HFFc6 (cell line): Measurements from ENCODE around the gene CNTN5. TPM values are rescaled to one million over a fixed set of nuclear protein-coding genes. Genes with fewer than 3 reads are reported as not detected.

ENCODE experiments used
- DNase-seq: peaks from one replicate; pipeline ENCODE4 v3.0.0-alpha.2; 2018
- H3K27ac Mint-ChIP-seq: 2 replicates; pipeline ENCODE4 v1.8.0; 2020; ENCODE audit warnings: mild to moderate bottlenecking, mixed read lengths
- H3K27me3 Mint-ChIP-seq: 2 replicates; pipeline ENCODE4 v1.8.0; 2021; ENCODE audit warnings: mild to moderate bottlenecking, moderate library complexity, mixed read lengths; ENCODE audit not compliant: insufficient read depth
- H3K36me3 Mint-ChIP-seq: 2 replicates; pipeline ENCODE4 v1.8.0; 2021; ENCODE audit warnings: low read depth, mixed read lengths
- H3K4me1 Mint-ChIP-seq: 2 replicates; pipeline ENCODE4 v1.8.0; 2020; ENCODE audit warnings: low read depth, mixed read lengths
- H3K4me3 Mint-ChIP-seq: 2 replicates; pipeline ENCODE4 v1.8.0; 2020; ENCODE audit warnings: mild to moderate bottlenecking, moderate library complexity, mixed read lengths
- H3K9me3 Mint-ChIP-seq: 2 replicates; pipeline ENCODE4 v1.8.0; 2020; ENCODE audit warnings: mild to moderate bottlenecking, mixed read lengths
- total RNA-seq, 6 experiments: library from RNA; stranded (reverse); fragmentation: NEBNext Ultra II Directional; extraction: Animal tissue kit (Norgen Biotek cat#: 25700); gene quantifications; 2 replicates in 1 of 6; 3 replicates in 5 of 6; pipeline ENCODE4 v1.2.3, GENCODE V29; 2021
- TF ChIP-seq, protein P1 (sequence below): fragments of 200-600 bp; sonication (generic); IDR thresholded peaks from 2 replicates; pipeline ENCODE4 v1.5.0; 2021; ENCODE audit warnings: antibody characterized with exemption, mild to moderate bottlenecking

Gene CNTN5
- total RNA-seq, 6 experiments from 2014 or later, result not detected

DNA sequence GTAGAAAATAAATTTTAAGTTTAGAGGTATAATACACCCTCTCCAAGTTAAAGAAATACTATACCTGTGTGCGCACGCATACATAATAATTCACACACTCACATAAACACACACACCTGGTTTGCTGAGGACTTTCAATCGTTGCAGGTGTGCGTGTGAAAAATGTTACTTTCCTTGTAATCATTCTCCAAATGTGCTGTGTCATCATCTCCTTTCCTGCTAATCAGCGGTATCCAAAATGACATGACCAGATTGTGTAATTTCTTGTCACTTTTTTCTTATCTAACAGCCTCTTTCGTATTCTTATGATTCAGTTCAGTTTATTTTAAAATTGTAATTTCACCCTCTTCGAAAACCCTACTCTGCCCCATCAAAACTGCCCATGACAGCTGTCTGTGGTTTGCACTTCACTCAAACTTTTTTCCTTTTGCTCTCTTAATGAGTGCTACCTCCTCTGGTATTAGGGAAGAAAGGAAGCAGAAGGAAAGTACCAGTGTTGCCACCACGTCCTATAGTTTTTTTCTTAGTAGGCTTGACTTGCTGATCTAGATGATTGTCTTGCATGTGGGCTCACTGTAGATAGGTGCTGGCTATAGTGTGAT is 651.2 kb downstream of the CNTN5 start:
- no peak overlapping the region for H3K4me3 Mint-ChIP-seq
- no peaks in the 10 kb centered on the region for H3K36me3 Mint-ChIP-seq
- H3K27me3 Mint-ChIP-seq, result no peaks in the 10 kb centered on the region; the same call in 1 of the 2 replicates
- DNase-seq, result no peak
- peaks cover 51% of the 10 kb centered on the region for H3K9me3 Mint-ChIP-seq
- TF ChIP-seq, protein P1, sequence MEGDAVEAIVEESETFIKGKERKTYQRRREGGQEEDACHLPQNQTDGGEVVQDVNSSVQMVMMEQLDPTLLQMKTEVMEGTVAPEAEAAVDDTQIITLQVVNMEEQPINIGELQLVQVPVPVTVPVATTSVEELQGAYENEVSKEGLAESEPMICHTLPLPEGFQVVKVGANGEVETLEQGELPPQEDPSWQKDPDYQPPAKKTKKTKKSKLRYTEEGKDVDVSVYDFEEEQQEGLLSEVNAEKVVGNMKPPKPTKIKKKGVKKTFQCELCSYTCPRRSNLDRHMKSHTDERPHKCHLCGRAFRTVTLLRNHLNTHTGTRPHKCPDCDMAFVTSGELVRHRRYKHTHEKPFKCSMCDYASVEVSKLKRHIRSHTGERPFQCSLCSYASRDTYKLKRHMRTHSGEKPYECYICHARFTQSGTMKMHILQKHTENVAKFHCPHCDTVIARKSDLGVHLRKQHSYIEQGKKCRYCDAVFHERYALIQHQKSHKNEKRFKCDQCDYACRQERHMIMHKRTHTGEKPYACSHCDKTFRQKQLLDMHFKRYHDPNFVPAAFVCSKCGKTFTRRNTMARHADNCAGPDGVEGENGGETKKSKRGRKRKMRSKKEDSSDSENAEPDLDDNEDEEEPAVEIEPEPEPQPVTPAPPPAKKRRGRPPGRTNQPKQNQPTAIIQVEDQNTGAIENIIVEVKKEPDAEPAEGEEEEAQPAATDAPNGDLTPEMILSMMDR, result no peak
- no peaks in the 10 kb centered on the region for H3K4me1 Mint-ChIP-seq
- H3K27ac Mint-ChIP-seq, result no peak overlapping the region

DNA sequence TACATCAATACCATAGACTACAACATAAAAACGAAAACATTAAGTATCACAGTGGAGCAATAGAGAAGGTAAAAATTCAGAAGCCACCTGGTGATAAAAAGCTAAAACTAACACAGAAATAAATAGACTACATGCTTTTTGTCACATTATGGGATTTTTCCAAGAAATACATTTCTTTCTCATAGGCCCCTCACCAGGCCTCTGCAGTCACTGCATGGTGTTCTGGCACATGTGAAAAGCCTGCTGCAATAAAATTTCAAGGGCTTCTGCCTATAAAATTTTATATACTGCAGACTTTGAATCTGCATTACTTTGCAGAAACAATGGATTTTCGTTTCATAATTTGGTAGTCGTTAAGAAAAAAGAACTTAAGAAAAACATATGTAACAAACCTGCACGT is 655.5 kb downstream of the CNTN5 start:
- Mint-ChIP-seq H3K36me3 (no peaks in the 10 kb centered on the region), H3K4me3 (no peak overlapping the region), H3K27ac (no peak overlapping the region), H3K27me3 (no peaks in the 10 kb centered on the region), H3K4me1 (no peaks in the 10 kb centered on the region), H3K9me3 (peaks cover 35% of the 10 kb centered on the region)
- DNase-seq, result no peak
- TF ChIP-seq, protein P1, result no peak

GRCh38 chr11:99682171-99682570 is 661.4 kb downstream of the CNTN5 start:
- no peak overlapping the region for H3K4me3 Mint-ChIP-seq
- no peak for DNase-seq
- no peaks in the 10 kb centered on the region; the same call in 1 of the 2 replicates for H3K27me3 Mint-ChIP-seq
- TF ChIP-seq, protein P1, result no peak
- H3K9me3 Mint-ChIP-seq, result peaks cover 19% of the 10 kb centered on the region
- H3K4me1 Mint-ChIP-seq, result no peaks in the 10 kb centered on the region
- H3K36me3 Mint-ChIP-seq, result no peaks in the 10 kb centered on the region
- no peak overlapping the region for H3K27ac Mint-ChIP-seq

- no peaks in the 10 kb centered on the region for H3K4me1 Mint-ChIP-seq
- H3K9me3 Mint-ChIP-seq, result peaks cover 19% of the 10 kb centered on the region
- DNase-seq, result no peak
- no peaks in the 10 kb centered on the region for H3K36me3 Mint-ChIP-seq
- H3K27me3 Mint-ChIP-seq, result no peaks in the 10 kb centered on the region; the same call in 1 of the 2 replicates
- no peak overlapping the region for H3K27ac Mint-ChIP-seq
- no peak overlapping the region for H3K4me3 Mint-ChIP-seq
- TF ChIP-seq, protein P1, result no peak
Observed at GRCh38 chr11:99682646-99683045, 661.9 kb downstream of the CNTN5 start.

- no peak overlapping the region for H3K27ac Mint-ChIP-seq
- H3K4me1 Mint-ChIP-seq, result no peaks in the 10 kb centered on the region
- H3K27me3 Mint-ChIP-seq, result no peaks in the 10 kb centered on the region; the same call in 1 of the 2 replicates
- H3K4me3 Mint-ChIP-seq, result no peak overlapping the region
- DNase-seq, result no peak
- TF ChIP-seq, protein P1, result no peak
- H3K9me3 Mint-ChIP-seq, result peaks cover 19% of the 10 kb centered on the region
- no peaks in the 10 kb centered on the region for H3K36me3 Mint-ChIP-seq
Observed at GRCh38 chr11:99683933-99684332, 663.2 kb downstream of the CNTN5 start.
